Activated CD4-positive, alpha-beta T cell treated with anti-CD3 and anti-CD28 coated beads, Interleukin-10, Interleukin-2, amounts not matched to agents 100 ng/mL and 50 ng/mL, durations not matched to agents 16 hours and 8 hours (primary cell): ENCODE data around the gene MPDU1.
A peak's percentile ranks its signal among the peaks of the same experiment; 100 is the strongest.

ENCODE experiments used
- DNase-seq: peaks from one replicate; pipeline ENCODE4 v3.0.0-alpha.2; 2020

MPDU1 gene

GRCh38 chr17:7583253-7584109 is at the start of gene MPDU1:
Gene MPDU1, plus strand, starts transcription at chr17:7583852. Its CDS starts 11 bp downstream, at chr17:7583863.
- peak; percentile 97 for DNase-seq

DNA sequence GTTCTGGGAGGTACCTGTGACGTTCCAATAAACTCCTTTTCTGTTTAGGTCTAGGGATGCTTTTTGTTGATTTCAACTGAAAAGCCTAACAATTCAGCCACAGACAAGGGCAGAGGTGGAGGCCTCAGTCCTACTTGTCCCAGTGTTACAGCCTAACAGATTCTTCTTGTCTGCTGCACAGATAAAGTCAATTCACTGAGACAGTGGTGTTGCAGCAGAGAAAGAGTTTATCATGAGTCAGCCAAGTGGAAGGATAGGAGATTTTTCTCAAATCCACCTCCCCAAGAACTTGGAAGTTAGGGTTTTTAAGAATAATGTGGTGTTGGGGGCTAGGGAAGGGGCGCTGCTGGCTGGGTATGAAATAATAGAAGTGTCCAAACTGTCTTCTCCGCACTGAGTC is 45.6 kb upstream of the MPDU1 start:
- DNase-seq = no peak

DNA sequence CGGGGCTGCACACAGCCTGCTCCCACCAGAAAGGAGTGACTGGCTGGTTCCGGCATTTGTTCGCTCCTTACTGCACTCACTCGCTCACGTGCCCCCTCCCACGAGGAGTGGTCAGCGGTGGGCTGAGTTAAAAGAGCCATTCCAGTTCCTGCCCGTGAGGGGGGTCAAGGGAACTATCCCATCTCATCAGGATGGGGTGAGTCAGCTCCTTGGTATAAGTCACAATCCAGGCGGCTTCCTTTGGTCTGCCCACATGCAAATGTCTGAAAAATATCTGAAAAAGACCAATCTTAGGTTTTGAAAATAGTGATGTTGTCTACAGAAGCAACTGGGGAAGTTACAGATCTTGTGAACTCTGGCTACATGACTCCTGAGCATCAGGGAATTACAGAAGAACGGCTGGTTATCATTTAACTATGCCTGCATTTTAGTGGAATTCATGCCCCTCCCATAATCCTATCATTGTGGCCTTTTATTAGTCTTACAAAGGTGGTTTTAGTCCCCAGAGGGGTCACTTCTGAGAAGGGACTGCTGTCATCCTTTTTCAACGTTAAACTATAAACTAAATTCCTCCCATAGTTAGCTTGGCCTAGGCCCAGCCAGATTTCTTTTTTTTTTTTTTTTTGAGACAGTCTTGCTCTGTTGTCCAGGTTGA is 44.6 kb upstream of the MPDU1 start:
- no peak for DNase-seq

DNA sequence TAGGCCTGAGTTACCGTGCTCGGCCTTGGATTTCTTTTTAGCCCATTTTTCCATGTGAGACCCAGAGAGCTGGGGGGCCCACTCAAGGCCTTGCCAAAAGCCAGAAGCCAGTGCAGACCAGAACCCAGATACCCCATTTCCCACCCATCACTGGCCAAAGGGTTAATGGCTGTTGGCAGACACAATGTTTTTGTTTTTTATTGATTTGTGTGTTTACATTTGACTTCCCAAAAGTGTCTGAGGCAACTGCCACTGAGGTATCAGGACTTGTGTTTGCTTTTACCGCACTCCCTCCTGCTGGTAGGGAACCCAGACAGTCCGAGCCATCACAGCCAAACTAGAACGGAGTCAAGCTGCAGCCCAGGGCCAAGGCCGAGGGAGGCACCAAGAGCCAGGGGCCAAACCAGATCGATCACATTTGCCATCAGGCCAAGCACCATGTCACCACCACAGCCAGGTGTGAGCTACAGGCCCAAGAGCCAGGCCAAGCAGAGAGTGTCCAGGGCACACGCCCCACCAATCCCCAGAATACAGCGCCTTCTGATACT is 42.5 kb upstream of the MPDU1 start:
- no peak for DNase-seq

- no peak for DNase-seq
Observed at GRCh38 chr17:7544911-7545310, 38.7 kb upstream of the MPDU1 start.

- DNase-seq = peak; percentile 71
Observed at GRCh38 chr17:7548585-7549400, 34.9 kb upstream of the MPDU1 start, which contains the start of gene TNFSF12. Gene TNFSF12, plus strand, starts transcription at chr17:7549058. Its CDS starts 96 bp downstream, at chr17:7549154.

DNA sequence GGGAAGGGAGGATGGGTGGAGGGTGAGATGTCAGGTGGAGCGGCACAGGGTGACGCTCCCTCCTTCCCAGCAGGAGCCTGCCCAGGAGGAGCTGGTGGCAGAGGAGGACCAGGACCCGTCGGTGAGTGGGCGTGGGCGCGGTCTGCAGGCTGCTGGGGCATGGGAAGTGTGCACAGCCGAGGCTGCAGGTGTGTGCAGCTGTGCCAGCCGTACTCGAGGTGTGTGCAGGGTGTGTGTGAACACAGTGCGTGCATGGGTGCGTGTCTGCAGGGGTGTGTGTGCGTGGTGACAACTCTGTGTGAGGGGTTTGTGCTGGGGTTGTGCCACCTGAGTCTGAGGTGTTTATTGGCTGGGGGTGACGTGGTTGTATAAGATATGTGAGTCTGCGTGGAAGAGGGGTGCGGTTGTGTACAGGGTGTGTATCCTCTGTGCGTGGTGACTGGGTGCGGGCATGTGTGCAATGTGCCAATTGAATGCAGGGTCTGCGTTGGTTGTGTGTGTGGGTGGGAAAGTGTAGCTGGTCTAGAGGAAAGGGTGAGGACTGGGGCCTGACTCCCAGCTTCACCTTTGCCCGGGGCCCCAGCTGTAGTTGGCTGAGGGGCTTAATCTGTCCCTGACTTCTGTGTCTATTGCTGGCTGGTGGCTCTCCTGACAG is 34.1 kb upstream of the MPDU1 start:
- peak; percentile 47 for DNase-seq

GRCh38 chr17:7550344-7550743 is 33.3 kb upstream of the MPDU1 start:
- no peak for DNase-seq

DNA sequence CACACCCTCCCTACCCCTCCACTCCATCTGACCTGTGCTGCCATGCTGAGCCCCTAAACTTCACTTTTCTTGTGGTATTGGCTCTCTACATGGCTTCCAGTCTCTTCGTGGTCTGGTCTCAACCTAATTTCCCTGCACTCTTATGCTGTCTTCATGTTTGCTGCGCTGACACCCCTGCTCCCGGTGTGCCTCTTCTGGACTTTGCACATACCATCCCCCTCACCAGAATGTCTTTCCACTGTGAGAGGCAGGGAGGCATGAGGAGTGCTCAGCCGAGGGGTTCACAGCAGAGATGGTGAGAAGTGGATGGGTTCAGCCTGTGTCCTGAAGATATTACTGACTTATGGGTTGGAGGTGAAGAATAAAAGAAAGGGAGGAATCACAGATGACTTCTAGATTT is 32.3 kb upstream of the MPDU1 start:
- no peak for DNase-seq

GRCh38 chr17:7552621-7553051 is 31.0 kb upstream of the MPDU1 start:
- DNase-seq = peak; percentile 89

- DNase-seq = no peak
Observed at GRCh38 chr17:7553356-7553755, 30.3 kb upstream of the MPDU1 start.

- DNase-seq = no peak
Observed at GRCh38 chr17:7555320-7555948, 28.2 kb upstream of the MPDU1 start.

GRCh38 chr17:7556627-7557026 is 27.0 kb upstream of the MPDU1 start:
- DNase-seq = no peak

DNA sequence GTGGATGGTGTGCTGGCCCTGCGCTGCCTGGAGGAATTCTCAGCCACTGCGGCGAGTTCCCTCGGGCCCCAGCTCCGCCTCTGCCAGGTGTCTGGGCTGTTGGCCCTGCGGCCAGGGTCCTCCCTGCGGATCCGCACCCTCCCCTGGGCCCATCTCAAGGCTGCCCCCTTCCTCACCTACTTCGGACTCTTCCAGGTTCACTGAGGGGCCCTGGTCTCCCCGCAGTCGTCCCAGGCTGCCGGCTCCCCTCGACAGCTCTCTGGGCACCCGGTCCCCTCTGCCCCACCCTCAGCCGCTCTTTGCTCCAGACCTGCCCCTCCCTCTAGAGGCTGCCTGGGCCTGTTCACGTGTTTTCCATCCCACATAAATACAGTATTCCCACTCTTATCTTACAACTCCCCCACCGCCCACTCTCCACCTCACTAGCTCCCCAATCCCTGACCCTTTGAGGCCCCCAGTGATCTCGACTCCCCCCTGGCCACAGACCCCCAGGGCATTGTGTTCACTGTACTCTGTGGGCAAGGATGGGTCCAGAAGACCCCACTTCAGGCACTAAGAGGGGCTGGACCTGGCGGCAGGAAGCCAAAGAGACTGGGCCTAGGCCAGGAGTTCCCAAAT is 26.4 kb upstream of the MPDU1 start:
- no peak for DNase-seq

- DNase-seq = no peak
Observed at GRCh38 chr17:7557775-7558543, 25.7 kb upstream of the MPDU1 start.

DNA sequence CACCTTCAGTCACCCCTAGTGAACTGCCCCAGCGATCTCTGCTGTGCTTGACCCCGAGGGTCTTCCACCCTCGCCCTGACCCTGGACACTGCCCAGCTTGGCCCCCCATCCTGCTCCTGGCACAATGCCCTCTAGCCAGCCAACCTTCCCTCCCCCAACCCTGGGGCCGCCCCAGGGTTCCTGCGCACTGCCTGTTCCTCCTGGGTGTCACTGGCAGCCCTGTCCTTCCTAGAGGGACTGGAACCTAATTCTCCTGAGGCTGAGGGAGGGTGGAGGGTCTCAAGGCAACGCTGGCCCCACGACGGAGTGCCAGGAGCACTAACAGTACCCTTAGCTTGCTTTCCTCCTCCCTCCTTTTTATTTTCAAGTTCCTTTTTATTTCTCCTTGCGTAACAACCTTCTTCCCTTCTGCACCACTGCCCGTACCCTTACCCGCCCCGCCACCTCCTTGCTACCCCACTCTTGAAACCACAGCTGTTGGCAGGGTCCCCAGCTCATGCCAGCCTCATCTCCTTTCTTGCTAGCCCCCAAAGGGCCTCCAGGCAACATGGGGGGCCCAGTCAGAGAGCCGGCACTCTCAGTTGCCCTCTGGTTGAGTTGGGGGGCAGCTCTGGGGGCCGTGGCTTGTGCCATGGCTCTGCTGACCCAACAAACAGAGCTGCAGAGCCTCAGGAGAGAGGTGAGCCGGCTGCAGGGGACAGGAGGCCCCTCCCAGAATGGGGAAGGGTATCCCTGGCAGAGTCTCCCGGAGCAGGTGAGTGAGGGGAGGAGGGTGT is 24.9 kb upstream of the MPDU1 start, which contains the start of gene TNFSF13:
TNFSF13 (plus strand) TSS at position 207 of the 776 bp plus-strand sequence; CDS start at position 497, 290 bp downstream.
- DNase-seq = no peak

GRCh38 chr17:7559320-7560171 is 24.1 kb upstream of the MPDU1 start:
- DNase-seq = no peak

- DNase-seq = peak; percentile 68
Observed at GRCh38 chr17:7560172-7561027, 23.3 kb upstream of the MPDU1 start.
